Stimulated activated CD8-positive, alpha-beta memory T cell treated with anti-CD3 and anti-CD28 coated beads, Interleukin-12 subunit alpha, Interleukin-12 subunit beta, amount 100 ng/mL, for 1 hour (primary cell): Measurements from ENCODE around the gene ZNF140.
A peak's percentile ranks its signal among the peaks of the same experiment; 100 is the strongest.

Experiments
- DNase-seq: peaks from one replicate; pipeline ENCODE4 v3.0.0-alpha.2; 2020; ENCODE audit warnings: low read depth

ZNF140 gene

GRCh38 chr12:133130038-133130807, 49.5 kb downstream of the ZNF140 start, which contains the start of the genes ZNF10 and ZNF891:
Gene ZNF10 (plus strand): TSS chr12:133130627. CDS start chr12:133144493, 13,866 bp downstream.
Gene ZNF891 (minus strand): TSS chr12:133130274. CDS start chr12:133121918, 8,356 bp downstream.
- peak; percentile 93 for DNase-seq

- DNase-seq = no peak
Observed at GRCh38 chr12:133130808-133131128, 50.0 kb downstream of the ZNF140 start.

- no peak for DNase-seq
Observed at GRCh38 chr12:133135747-133136146, 55.0 kb downstream of the ZNF140 start.

GRCh38 chr12:133145981-133146380, 65.3 kb downstream of the ZNF140 start:
- DNase-seq = no peak

- no peak for DNase-seq
Observed at GRCh38 chr12:133156125-133156690, 75.5 kb downstream of the ZNF140 start.
